Stimulated activated memory B cell treated with anti-CD40 and anti-IgM and Interleukin-4, amounts not matched to agents 10 μg/mL and 1 μg/mL and 100 μg/mL, for 72 hours (primary cell): ENCODE results near the gene SLC5A10.
"Not testable (repeated sequence)": the region's sequence is repeated elsewhere in the genome, so short reads cannot be mapped to it uniquely, and the experiment has no call there.

Source experiments
- ATAC-seq: fragments of 150-1000 bp; cut with Tn5 transposase; 2 replicates; pipeline ENCODE4 v1.10.0; 2021
- H3K27ac Mint-ChIP-seq: one replicate; pipeline ENCODE4 v1.8.0; 2022; ENCODE audit warnings: mild to moderate bottlenecking, mixed read lengths
- H3K27me3 Mint-ChIP-seq: one replicate; pipeline ENCODE4 v1.8.0; 2022; ENCODE audit warnings: mixed read lengths
- H3K36me3 Mint-ChIP-seq: one replicate; pipeline ENCODE4 v1.8.0; 2022; ENCODE audit warnings: mixed read lengths
- H3K4me1 Mint-ChIP-seq: one replicate; pipeline ENCODE4 v1.8.0; 2022; ENCODE audit warnings: mixed read lengths
- H3K4me3 Mint-ChIP-seq: one replicate; pipeline ENCODE4 v1.8.0; 2022; ENCODE audit warnings: mild to moderate bottlenecking, moderate library complexity, mixed read lengths
- H3K9me3 Mint-ChIP-seq: one replicate; pipeline ENCODE4 v1.8.0; 2022; ENCODE audit warnings: mixed read lengths

The SLC5A10 gene

DNA sequence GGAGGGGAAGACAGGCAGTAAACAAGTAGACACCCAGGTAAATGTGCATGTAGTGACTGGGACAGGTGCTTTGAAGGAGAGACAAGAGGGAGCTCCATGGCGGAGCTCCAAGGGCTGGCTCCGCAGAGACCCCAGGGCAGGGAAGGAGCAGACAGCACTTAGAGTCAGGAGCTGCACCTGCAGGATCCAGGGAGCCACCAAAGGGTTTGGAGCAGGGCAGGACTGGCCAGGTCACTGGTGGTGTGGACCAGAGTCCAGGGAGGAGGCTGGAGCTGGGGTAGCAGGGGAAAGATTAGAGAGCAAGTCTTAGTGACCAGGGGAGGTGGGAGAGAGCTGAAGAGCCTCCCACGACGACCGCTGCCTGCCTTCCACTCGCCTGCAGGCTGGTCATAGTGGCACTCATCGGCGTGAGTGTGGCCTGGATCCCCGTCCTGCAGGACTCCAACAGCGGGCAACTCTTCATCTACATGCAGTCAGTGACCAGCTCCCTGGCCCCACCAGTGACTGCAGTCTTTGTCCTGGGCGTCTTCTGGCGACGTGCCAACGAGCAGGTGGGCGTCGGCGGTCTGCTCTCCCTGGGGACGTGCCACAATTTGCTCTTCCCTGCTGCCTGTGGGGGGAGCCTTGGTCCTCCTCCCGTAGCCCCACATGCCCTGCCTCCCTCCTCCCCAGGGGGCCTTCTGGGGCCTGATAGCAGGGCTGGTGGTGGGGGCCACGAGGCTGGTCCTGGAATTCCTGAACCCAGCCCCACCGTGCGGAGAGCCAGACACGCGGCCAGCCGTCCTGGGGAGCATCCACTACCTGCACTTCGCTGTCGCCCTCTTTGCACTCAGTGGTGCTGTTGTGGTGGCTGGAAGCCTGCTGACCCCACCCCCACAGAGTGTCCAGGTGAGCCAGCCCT lies 67.3 kb downstream of the SLC5A10 start:
- ATAC-seq: no peak
- Mint-ChIP-seq H3K4me3 (peak overlapping the region; percentile 6), H3K4me1 (peaks cover 67% of the 10 kb centered on the region), H3K9me3 (no peaks in the 10 kb centered on the region), H3K27ac (peak overlapping the region; percentile 61), H3K27me3 (no peaks in the 10 kb centered on the region), H3K36me3 (peaks cover 31% of the 10 kb centered on the region)

DNA sequence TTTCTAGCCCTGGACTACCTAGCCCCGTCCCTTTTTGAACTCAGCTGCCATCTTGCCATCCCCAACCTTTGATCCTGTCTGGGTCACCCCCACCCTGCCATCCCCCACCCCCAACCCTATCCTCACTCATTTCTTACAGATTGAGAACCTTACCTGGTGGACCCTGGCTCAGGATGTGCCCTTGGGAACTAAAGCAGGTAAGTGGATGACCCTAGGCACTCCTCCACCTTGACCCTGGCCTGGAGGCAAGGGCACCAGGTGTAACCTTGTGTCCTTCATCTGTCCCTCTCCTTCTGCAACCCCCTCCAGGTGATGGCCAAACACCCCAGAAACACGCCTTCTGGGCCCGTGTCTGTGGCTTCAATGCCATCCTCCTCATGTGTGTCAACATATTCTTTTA lies 68.1 kb downstream of the SLC5A10 start:
- Mint-ChIP-seq H3K4me3 (no peak overlapping the region), H3K36me3 (peaks cover 38% of the 10 kb centered on the region), H3K4me1 (peaks cover 74% of the 10 kb centered on the region), H3K9me3 (no peaks in the 10 kb centered on the region), H3K27me3 (no peaks in the 10 kb centered on the region), H3K27ac (peak overlapping the region; percentile 61)
- no peak for ATAC-seq

DNA sequence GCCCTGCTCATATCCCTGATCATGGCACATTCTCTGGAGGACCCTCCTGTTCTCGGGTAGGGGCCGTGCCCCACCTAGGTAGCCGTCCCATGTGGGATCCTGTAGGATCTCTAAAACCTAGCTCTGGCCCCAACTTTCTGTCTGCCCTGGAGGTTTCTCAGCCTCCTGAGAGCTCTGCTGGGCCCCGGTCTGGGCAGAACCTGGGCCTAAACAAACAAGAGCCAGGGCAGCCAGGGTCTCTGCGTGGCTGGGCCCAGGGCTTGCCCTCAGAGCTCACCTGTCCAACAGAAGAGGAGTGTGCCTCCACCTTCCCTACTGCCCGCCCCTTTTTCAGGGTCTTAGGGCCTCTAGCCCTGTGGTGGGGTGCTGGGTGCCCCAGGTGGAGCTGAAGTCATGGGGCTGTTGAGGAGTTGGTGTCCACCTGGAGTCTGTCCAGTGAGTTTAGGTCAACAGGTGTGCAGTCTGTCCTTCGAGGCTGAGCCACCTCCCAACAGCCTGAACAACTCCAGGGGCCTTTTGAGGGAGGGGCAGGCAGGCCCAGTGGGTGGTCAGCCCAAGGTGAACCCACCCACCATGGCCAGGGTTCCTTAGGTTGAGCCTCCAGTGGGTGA lies 69.2 kb downstream of the SLC5A10 start:
- H3K4me3 Mint-ChIP-seq, H3K9me3 Mint-ChIP-seq, ATAC-seq, H3K27me3 Mint-ChIP-seq: not testable (repeated sequence)
- Mint-ChIP-seq H3K36me3 (peaks cover 38% of the 10 kb centered on the region), H3K4me1 (peaks cover 72% of the 10 kb centered on the region), H3K27ac (peak overlapping the region; percentile 51)

GRCh38 chr17:19021622-19022083 lies 69.7 kb downstream of the SLC5A10 start:
- H3K9me3 Mint-ChIP-seq: no peaks in the 10 kb centered on the region
- H3K4me1 Mint-ChIP-seq: peaks cover 72% of the 10 kb centered on the region
- peak overlapping the region; percentile 51 for H3K27ac Mint-ChIP-seq
- ATAC-seq: no peak
- no peak overlapping the region for H3K4me3 Mint-ChIP-seq
- H3K27me3 Mint-ChIP-seq: no peaks in the 10 kb centered on the region
- peaks cover 38% of the 10 kb centered on the region for H3K36me3 Mint-ChIP-seq

DNA sequence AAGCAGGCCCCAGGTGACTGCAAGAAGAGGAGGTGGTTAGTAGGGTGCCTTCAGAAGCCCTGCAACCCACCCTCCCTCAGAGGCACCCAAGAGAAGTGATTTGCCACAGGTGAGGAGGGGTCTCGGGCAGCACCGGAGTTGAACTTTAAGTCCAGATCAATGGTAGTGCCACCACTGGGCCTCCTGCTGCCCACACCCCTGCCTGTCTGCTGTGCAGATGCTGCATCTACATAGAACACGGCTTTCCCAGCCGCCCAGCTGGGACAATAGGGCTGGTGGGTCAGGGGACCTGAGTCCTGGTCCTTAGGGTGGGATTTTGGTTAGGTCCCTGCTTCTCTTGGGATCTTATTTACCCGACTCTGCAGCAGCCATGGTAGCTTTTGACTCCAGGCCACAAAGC lies 70.2 kb downstream of the SLC5A10 start:
- no peaks in the 10 kb centered on the region for H3K9me3 Mint-ChIP-seq

DNA sequence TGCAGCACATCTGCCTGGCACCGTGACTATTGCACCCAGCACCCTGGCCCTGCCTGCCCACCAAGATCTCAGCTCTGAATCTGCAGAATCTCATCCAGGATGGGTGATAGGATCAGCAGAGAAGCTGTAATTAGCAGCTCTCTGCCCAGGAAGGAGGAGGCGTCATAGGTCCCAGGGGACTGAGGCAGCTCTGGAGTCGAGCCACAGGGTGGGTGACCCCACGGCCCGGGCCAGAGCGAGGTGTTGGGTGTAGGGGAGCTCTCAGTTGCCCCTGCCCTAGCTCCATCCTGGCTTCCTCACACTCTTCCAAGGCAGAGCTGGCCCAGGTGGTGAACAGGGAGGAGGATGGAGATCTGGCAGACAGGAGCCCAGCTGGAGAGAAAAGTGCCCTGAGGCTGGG lies 70.8 kb downstream of the SLC5A10 start:
- ATAC-seq: no peak
- H3K27me3 Mint-ChIP-seq: no peaks in the 10 kb centered on the region
- no peaks in the 10 kb centered on the region for H3K9me3 Mint-ChIP-seq
- peaks cover 38% of the 10 kb centered on the region for H3K36me3 Mint-ChIP-seq
- H3K4me1 Mint-ChIP-seq: peaks cover 61% of the 10 kb centered on the region
- H3K27ac Mint-ChIP-seq: peak overlapping the region; percentile 63
- H3K4me3 Mint-ChIP-seq: no peak overlapping the region

More for the DNA sequence above, 70.2 kb downstream of the SLC5A10 start:
- Mint-ChIP-seq H3K36me3 (peaks cover 38% of the 10 kb centered on the region), H3K27me3 (no peaks in the 10 kb centered on the region), H3K27ac (peak overlapping the region; percentile 63), H3K4me1 (peaks cover 68% of the 10 kb centered on the region), H3K4me3 (no peak overlapping the region)
- no peak for ATAC-seq

DNA sequence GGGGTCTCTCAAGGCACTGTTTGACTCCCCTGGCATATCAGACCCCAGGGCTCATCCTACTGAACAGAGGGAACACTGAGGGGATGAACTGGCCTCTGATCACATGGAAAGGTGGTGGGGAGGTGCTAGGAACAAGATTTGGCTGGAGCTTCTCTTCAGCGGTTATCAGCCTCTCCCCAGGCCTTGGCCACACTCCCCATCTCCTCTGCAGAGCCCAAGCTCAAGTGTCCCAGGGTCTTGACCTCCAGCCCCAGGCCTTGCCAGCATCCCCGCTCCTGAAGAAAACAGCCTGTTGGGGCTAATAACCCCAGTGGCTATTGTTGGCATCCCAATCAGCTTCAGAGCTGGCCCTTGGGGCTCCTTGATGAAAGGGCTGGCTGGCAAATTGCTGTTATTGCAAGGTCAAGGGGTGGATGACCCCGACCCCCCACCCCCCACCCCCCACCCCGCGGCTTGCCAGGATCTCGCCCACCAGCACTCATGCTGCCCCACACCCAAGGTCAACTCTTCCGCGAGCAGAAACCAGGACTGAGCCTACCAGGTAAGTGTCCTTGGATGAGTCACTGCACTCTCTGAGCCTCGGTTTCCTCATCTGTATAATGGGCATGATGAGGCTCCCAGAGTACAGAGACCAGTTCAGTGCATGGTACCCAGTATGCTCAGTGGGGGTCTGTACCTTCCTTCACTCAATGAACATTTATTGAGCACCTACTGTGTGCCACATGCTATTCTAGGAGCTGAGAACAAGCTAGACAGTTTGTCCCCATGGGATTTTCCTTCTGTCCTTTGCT lies 71.4 kb downstream of the SLC5A10 start:
- no peaks in the 10 kb centered on the region for H3K27me3 Mint-ChIP-seq
- no peak overlapping the region for H3K4me3 Mint-ChIP-seq
- peaks cover 38% of the 10 kb centered on the region for H3K36me3 Mint-ChIP-seq
- H3K27ac Mint-ChIP-seq: peak overlapping the region; percentile 65
- H3K9me3 Mint-ChIP-seq: no peaks in the 10 kb centered on the region
- ATAC-seq: no peak
- H3K4me1 Mint-ChIP-seq: peaks cover 55% of the 10 kb centered on the region

DNA sequence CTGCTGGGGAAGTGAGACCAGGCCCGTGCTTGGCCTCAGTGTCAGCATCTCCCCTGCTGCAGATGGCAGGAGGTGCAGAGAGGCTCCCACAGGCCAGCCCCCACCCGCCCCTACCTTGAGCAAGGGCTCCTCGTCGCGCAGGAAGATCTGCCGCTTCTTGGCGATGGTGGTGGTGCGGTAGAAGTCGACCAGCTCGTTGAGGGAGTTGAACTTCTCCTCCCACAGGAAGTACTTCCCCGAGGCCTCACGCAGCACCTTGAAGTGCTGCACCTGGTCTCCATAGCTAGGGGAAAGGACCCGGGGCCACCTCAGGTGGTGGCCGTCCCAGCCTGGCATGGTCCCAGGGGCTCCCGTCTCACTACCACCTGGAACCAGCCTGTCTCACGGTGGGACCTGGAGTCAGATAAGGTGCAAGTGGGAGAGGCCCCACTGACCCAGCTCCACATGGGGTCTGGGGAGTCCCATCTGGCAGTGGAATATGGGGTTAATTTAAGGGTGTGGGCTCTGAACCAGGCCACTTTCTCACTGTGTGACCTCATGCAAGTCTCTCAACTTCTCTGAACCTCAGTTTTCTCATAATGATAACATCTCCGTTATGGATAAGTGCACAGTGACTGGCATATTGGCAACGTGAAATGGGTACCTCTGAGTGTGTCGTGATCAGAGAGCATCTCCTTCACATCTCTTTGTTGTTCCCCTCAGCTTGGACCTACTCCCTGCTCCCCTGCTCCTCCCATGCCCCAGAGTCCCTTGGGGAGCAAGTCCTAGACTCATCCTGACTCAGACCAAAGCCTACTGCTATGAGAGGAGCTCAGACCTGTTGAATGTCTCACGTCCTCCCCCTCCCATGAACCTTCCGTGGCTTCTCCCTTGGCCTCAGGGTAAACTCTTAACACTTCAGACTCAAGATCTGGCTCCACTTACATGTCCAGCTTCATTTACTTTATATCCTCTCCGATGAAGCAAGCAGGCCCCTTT lies 72.4 kb downstream of the SLC5A10 start:
- H3K27me3 Mint-ChIP-seq: no peaks in the 10 kb centered on the region
- ATAC-seq: no peak
- H3K4me1 Mint-ChIP-seq: peaks cover 45% of the 10 kb centered on the region
- H3K4me3 Mint-ChIP-seq: no peak overlapping the region
- peak overlapping the region; percentile 65 for H3K27ac Mint-ChIP-seq
- H3K9me3 Mint-ChIP-seq: no peaks in the 10 kb centered on the region
- H3K36me3 Mint-ChIP-seq: peaks cover 38% of the 10 kb centered on the region

GRCh38 chr17:19028671-19029070 lies 76.7 kb downstream of the SLC5A10 start:
- H3K36me3 Mint-ChIP-seq: peaks cover 13% of the 10 kb centered on the region
- H3K4me1 Mint-ChIP-seq: peaks cover 16% of the 10 kb centered on the region
- not testable (repeated sequence) for H3K27ac Mint-ChIP-seq, H3K9me3 Mint-ChIP-seq, H3K27me3 Mint-ChIP-seq, ATAC-seq, H3K4me3 Mint-ChIP-seq

- not testable (repeated sequence) for ATAC-seq, H3K4me1 Mint-ChIP-seq, H3K4me3 Mint-ChIP-seq, H3K27me3 Mint-ChIP-seq, H3K9me3 Mint-ChIP-seq, H3K36me3 Mint-ChIP-seq, H3K27ac Mint-ChIP-seq
Observed at GRCh38 chr17:19029740-19030139, 77.8 kb downstream of the SLC5A10 start.

DNA sequence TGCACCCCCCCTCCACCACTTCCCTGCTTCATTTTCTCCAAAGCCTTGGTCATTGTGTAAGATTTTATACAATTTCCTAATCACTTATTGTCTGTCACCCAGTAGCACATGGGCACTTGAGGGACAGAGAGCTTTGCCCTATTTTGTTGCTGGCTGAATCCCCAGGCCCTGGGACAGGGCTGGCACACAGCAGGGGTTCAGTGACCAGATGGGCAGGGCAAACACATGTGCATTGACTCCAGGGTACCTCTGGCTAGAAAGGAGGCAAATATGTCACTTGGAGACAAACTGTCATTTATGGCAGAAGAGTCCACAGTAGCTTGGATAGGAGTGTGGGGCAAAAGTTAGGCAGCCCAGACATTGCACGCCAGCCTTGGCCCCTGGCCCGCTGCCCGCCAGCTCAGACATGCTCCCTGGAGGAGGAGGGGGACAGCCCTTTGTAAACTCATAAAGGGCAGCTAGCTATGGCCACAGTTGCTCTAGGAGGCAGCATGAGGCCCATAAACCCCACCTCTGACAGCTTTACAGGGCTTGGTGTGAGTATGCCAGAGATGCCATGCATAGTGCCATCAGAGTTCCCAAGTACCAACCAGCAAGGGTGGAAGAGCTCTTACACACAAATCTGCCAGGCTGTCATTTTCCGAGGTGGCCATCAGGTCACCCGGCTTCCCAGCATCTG lies 78.9 kb downstream of the SLC5A10 start:
- H3K4me3 Mint-ChIP-seq, H3K9me3 Mint-ChIP-seq, ATAC-seq, H3K36me3 Mint-ChIP-seq, H3K27me3 Mint-ChIP-seq, H3K27ac Mint-ChIP-seq, H3K4me1 Mint-ChIP-seq: not testable (repeated sequence)

DNA sequence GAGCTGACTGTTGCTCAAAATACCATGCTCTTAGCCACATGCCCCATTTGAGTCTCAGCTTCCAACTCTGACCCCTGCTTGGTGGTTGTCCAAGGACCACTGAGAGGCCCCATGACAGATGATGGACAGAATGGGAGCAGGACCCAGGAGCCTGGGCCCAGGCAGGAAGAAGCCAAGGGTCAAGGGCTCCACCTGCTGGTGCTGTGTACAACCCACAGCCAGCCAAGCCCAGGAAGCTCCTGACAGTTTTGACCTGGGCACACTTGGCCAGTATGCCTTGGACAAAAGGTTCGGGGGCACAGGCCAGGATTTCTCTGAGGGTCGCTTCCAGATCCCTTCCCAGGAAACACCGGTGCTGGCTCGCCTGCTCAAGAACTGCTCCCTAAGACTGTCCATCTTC lies 79.8 kb downstream of the SLC5A10 start:
- not testable (repeated sequence) for H3K27me3 Mint-ChIP-seq, H3K4me1 Mint-ChIP-seq

GRCh38 chr17:19032377-19032988 lies 80.5 kb downstream of the SLC5A10 start:
- ATAC-seq: peak; percentile 80
- not testable (repeated sequence) for H3K4me3 Mint-ChIP-seq, H3K27me3 Mint-ChIP-seq, H3K27ac Mint-ChIP-seq, H3K4me1 Mint-ChIP-seq, H3K36me3 Mint-ChIP-seq, H3K9me3 Mint-ChIP-seq

More for the DNA sequence above, 79.8 kb downstream of the SLC5A10 start:
- H3K4me3 Mint-ChIP-seq, H3K27ac Mint-ChIP-seq, H3K9me3 Mint-ChIP-seq, H3K36me3 Mint-ChIP-seq: not testable (repeated sequence)
- ATAC-seq: peak; percentile 69

DNA sequence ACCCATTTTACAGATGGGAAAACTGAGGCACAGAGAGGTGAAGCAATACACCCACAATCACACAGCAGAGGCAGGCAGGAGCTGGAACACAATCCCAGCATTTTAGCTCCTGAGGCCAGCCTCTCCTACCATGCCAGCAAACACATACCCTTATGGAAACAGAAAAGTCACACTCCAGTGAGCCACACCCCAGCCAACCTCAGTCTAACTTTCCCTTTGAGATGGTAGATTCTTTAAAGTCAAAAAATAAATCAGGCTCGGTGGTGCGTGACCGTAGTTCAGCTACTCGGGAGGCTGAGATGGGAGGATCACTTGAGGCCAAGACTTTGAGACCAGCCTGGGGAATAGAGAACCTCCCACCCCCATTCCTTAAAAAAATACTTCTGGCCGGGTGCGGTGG lies 84.2 kb downstream of the SLC5A10 start:
- not testable (repeated sequence) for H3K9me3 Mint-ChIP-seq, H3K36me3 Mint-ChIP-seq, H3K27me3 Mint-ChIP-seq, H3K4me1 Mint-ChIP-seq, H3K27ac Mint-ChIP-seq, H3K4me3 Mint-ChIP-seq
- peak; percentile 65 for ATAC-seq
